SK-N-SH (cell line): ENCODE measurements around the gene LSM8.

ENCODE experiments used
- IRF3 ChIP-seq: fragments of 150-350 bp; IDR thresholded peaks from 2 replicates; pipeline ENCODE4 v1.6.1; 2016; ENCODE audit warnings: mild to moderate bottlenecking, low read depth, low read length
- PBX3 ChIP-seq: IDR thresholded peaks from 2 replicates; pipeline ENCODE4; 2012
- REST ChIP-seq: IDR thresholded peaks from 2 replicates; pipeline ENCODE4 v1.6.1; 2012; ENCODE audit warnings: mild to moderate bottlenecking, low read depth, low read length, moderate library complexity
- RXRA ChIP-seq: IDR thresholded peaks from 2 replicates; pipeline ENCODE4 v1.4.0; 2012; ENCODE audit warnings: low read depth, mild to moderate bottlenecking, borderline replicate concordance
- TCF12 ChIP-seq: IDR thresholded peaks from 2 replicates; pipeline ENCODE4 v1.4.0; 2012

- TF ChIP-seq REST (no peak), PBX3 (no peak), IRF3 (no peak), RXRA (no peak), TCF12 (peak; percentile 50)
Observed at GRCh38 chr7:118185163-118185860, 1.3 kb downstream of the LSM8 start.
